ENCODE results near the gene FAR2. TPM values are rescaled to one million over a fixed set of nuclear protein-coding genes. Genes with fewer than 3 reads are reported as not detected.

FAR2 gene
- total RNA-seq, 4 donors from 2014 or later: 8.4 to 16.6 (median 8.8) TPM

DNA sequence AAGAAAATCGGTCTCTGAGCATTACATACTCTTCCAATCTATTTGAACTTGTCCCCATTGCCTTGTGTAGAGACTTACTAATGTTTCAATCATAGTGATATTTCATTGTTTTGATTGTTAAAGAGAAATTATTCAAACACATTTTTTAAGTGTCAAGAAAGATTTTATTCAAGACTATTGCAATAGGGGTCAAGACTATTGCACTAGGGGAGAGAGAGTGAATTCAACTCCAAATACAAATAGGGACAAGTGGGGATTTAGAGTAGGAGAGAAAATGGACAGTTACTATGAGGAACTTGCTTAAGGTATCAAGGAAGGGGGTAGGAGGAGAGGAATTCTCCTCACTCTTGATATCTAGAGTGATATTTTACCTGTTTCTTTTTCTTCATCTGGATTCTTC lies 73.1 kb downstream of the FAR2 start:
- no peak overlapping the region for H3K4me3 ChIP-seq
- H3K27ac ChIP-seq: no peak overlapping the region
- H3K36me3 ChIP-seq: no peaks in the 10 kb centered on the region
- peaks cover 0 to 4% (median 0%) of the 10 kb centered on the region in 4 donors for H3K9me3 ChIP-seq
- peaks cover 0 to 8% (median 1%) of the 10 kb centered on the region in 4 donors for H3K4me1 ChIP-seq
- H3K27me3 ChIP-seq: no peaks in the 10 kb centered on the region
- TF ChIP-seq POLR2A (IDR thresholded peaks at IDR 0.05): no peak
- TF ChIP-seq EP300 (IDR thresholded peaks at IDR 0.05): no peak
- TF ChIP-seq, protein P1, sequence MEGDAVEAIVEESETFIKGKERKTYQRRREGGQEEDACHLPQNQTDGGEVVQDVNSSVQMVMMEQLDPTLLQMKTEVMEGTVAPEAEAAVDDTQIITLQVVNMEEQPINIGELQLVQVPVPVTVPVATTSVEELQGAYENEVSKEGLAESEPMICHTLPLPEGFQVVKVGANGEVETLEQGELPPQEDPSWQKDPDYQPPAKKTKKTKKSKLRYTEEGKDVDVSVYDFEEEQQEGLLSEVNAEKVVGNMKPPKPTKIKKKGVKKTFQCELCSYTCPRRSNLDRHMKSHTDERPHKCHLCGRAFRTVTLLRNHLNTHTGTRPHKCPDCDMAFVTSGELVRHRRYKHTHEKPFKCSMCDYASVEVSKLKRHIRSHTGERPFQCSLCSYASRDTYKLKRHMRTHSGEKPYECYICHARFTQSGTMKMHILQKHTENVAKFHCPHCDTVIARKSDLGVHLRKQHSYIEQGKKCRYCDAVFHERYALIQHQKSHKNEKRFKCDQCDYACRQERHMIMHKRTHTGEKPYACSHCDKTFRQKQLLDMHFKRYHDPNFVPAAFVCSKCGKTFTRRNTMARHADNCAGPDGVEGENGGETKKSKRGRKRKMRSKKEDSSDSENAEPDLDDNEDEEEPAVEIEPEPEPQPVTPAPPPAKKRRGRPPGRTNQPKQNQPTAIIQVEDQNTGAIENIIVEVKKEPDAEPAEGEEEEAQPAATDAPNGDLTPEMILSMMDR (IDR thresholded peaks at IDR 0.05): no peak
- 90 to 97% methylated on average over 1 of the region's 1 CpG for WGBS, 2 donors
- DNase-seq (ENCODE audit: low spot score in 2 of 2): no peak

DNA sequence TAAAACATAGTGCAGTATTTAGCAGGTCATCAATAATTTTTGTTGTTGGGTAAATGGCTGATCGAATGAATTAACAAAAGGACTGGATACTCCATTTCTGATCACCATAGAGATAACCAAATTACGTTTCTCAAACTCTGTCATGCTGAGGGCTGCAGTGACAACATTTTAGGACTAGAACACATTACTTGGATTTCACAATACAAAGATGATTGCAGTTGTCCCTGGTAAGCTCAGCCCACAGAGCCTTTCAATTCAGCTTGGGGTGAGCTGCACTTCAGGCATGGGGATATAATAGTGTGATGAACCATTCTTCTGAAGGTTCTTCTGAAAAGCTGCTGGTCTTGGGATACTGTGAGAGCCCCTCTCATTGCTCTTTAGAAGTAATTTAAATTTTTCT lies 74.3 kb downstream of the FAR2 start:
- Histone ChIP-seq H3K27ac (no peak overlapping the region), H3K4me1 (peaks cover 0 to 3% (median 0%) of the 10 kb centered on the region in 4 donors), H3K9me3 (peaks cover 0 to 4% (median 0%) of the 10 kb centered on the region in 4 donors), H3K36me3 (no peaks in the 10 kb centered on the region), H3K27me3 (no peaks in the 10 kb centered on the region), H3K4me3 (no peak overlapping the region)
- TF ChIP-seq POLR2A (IDR thresholded peaks at IDR 0.05) (no peak), EP300 (IDR thresholded peaks at IDR 0.05) (no peak)
- TF ChIP-seq, protein P1 (IDR thresholded peaks at IDR 0.05): no peak
- WGBS, 2 donors: 91 to 93% methylated on average over 2 of the region's 2 CpGs
- DNase-seq (ENCODE audit: low spot score in 2 of 2): no peak

DNA sequence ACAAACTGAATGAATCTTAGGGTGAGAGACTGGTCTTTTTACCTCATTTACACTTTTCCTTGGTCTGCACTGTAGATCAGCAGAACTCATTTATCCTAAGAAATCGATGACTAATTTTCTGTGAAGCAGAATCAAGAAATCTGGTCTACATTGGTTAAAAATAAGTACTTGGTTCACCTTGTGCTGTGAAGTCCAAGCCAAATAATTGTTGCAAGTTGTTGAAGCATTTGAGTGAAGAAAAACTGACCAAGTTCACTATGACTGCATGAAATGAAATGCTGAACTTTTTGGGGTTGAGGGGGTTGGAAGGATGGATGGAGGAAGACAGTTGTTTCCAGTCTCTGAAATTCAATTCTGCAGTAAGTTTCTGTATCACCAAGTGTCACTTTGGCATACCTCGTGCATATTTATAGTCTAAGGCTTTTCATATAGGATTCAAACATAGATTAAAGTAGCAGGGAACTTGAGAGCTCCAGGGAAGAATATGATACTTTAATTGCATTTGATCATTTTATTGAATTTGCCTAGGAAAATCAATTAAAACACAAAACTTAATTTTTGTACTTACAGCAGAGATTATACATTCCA lies 75.0 kb downstream of the FAR2 start:
- TF ChIP-seq EP300 (IDR thresholded peaks at IDR 0.05): no peak
- TF ChIP-seq POLR2A (IDR thresholded peaks at IDR 0.05): no peak
- TF ChIP-seq, protein P1 (IDR thresholded peaks at IDR 0.05): no peak
- H3K9me3 ChIP-seq: peaks cover 0 to 4% (median 0%) of the 10 kb centered on the region in 4 donors
- DNase-seq (ENCODE audit: low spot score in 2 of 2): no peak
- H3K4me3 ChIP-seq: no peak overlapping the region
- H3K36me3 ChIP-seq: no peaks in the 10 kb centered on the region
- no peaks in the 10 kb centered on the region for H3K27me3 ChIP-seq
- peaks cover 0 to 3% (median 0%) of the 10 kb centered on the region in 4 donors for H3K4me1 ChIP-seq
- 78 to 80% methylated on average over 2 of the region's 2 CpGs for WGBS, 2 donors
- H3K27ac ChIP-seq: no peak overlapping the region

DNA sequence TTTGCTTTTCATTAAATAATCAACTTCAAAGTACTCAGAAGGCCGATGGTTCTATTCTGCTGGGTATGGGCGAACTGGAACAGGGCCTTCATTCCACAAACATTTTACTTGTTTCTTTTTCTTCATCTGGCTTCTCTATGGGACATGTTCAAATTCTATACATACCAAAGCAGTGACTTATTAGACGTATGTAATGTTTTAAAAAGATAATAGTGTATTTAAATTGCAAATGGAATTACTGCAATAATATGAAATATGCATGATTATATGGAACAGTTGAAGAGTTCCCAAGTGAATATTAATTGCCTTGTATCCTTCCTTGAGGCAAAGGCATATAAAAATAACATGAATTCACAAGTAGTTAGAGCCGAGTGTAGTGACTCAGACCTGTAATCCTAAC lies 75.5 kb downstream of the FAR2 start:
- H3K36me3 ChIP-seq: no peaks in the 10 kb centered on the region
- TF ChIP-seq, protein P1 (IDR thresholded peaks at IDR 0.05): no peak
- no peak for TF ChIP-seq POLR2A (IDR thresholded peaks at IDR 0.05)
- no peak for TF ChIP-seq EP300 (IDR thresholded peaks at IDR 0.05)
- no peak overlapping the region for H3K4me3 ChIP-seq
- peaks cover 0 to 4% (median 0%) of the 10 kb centered on the region in 4 donors for H3K9me3 ChIP-seq
- H3K27ac ChIP-seq: no peak overlapping the region
- peaks cover 0 to 2% (median 0%) of the 10 kb centered on the region in 4 donors for H3K4me1 ChIP-seq
- whole genome bisulfite sequencing, 2 donors: 63 to 66% methylated on average over 4 of the region's 4 CpGs
- DNase-seq (ENCODE audit: low spot score in 2 of 2): no peak
- H3K27me3 ChIP-seq: no peaks in the 10 kb centered on the region

DNA sequence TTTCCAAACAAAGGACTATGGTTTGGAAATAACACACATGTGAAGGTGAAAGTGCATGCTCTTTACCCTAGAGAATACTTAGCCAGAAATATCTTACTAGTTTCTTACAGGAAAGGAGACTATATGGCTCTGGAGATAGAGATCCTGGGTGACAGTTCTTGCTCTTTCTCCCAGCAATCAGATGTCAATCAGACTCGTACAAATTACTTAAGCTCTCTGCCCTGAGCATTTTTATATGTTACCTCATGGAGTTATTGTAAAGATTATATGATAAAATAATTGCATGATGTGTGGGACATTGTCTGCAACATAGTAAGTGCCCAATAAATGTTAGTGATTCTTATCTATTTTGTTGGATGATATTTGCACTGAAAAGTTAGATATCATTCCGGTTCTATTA lies 76.8 kb downstream of the FAR2 start:
- 63 to 78% methylated on average over 2 of the region's 2 CpGs for WGBS, 2 donors
- Histone ChIP-seq H3K27ac (no peak overlapping the region), H3K4me3 (no peak overlapping the region), H3K27me3 (no peaks in the 10 kb centered on the region), H3K9me3 (peaks cover 0 to 4% (median 0%) of the 10 kb centered on the region in 4 donors), H3K36me3 (no peaks in the 10 kb centered on the region), H3K4me1 (no peaks in the 10 kb centered on the region)
- DNase-seq (ENCODE audit: low spot score in 2 of 2): no peak
- TF ChIP-seq, protein P1 (IDR thresholded peaks at IDR 0.05): no peak
- no peak for TF ChIP-seq EP300 (IDR thresholded peaks at IDR 0.05)
- TF ChIP-seq POLR2A (IDR thresholded peaks at IDR 0.05): no peak

All from tibial nerve (tissue), 4 donors.